HepG2 (cell line): ENCODE measurements around the gene ADGRL1. TPM values are rescaled to one million over a fixed set of nuclear protein-coding genes. Genes with fewer than 3 reads are reported as not detected.

Source experiments
- ATAC-seq: fragments of 200-7000 bp; cut with Tn5 transposase; 3 replicates; pipeline ENCODE4 v1.9.1; 2020; ENCODE audit warnings: mild to moderate bottlenecking, moderate library complexity
- BruUV-seq: library from RNA; stranded (reverse); fragments of 400-500 nt; replicated peaks from 2 replicates; lab custom pipeline; 2021; lab: Mats Ljungman, UMichigan
- CTCF ChIA-PET: fragments of 300-600 bp; formaldehyde crosslinking; extraction: SDS; loops from one replicate; lab custom pipeline; 2021; ENCODE audit warnings: low total read pairs, inconsistent platforms, low intra/inter-chr PET ratio; lab: Yijun Ruan, JAX
- POLR2A ChIA-PET: fragments of 350-600 bp; sonication (Branson Sonifier 250); formaldehyde crosslinking; loops from one replicate; lab custom pipeline; 2020; ENCODE audit warnings: antibody characterized with exemption, inconsistent platforms; lab: Yijun Ruan, JAX
- DNase-seq: peaks from one replicate; pipeline ENCODE4 v3.0.0-alpha.2; 2015; ENCODE audit warnings: low spot score
- FAIRE-seq: peaks from 3 replicates; lab custom pipeline; 2011; peaks lifted over from hg19 to GRCh38; lab: Jason Lieb, UNC
- H2AFZ ChIP-seq: one replicate; pipeline ENCODE4 v1.6.1; 2011; ENCODE audit warnings: low read length, inconsistent platforms
- H3K27ac ChIP-seq: fragments of 300-600 bp; 3 replicates; pipeline ENCODE4 v1.8.0; 2011; ENCODE audit warnings: mixed run types, mild to moderate bottlenecking, mixed read lengths, low read length, inconsistent platforms; ENCODE audit not compliant: insufficient read depth; ENCODE audit errors: extremely low read length
- H3K27me3 ChIP-seq, 2 experiments: fragments of 200-600 bp in 1 of 2; 2 replicates in 1 of 2; 3 replicates in 1 of 2; pipeline versions ENCODE4 v1.6.0 to v1.8.0; 2011; ENCODE audit warnings: low read length in 2 of 2, mild to moderate bottlenecking in 2 of 2, moderate library complexity in 2 of 2, inconsistent platforms in 1 of 2; ENCODE audit not compliant: insufficient read depth in 2 of 2, control insufficient read depth in 1 of 2
- H3K36me3 ChIP-seq, 2 experiments: fragments of 200-600 bp in 1 of 2; replicated peaks in 1 of 2; 2 replicates in 1 of 2; 3 replicates in 1 of 2; pipeline versions ENCODE4 v1.5.1 to v1.8.0; 2011; ENCODE audit warnings: low read length in 2 of 2, inconsistent platforms in 1 of 2; ENCODE audit not compliant: insufficient read depth in 2 of 2, control insufficient read depth in 1 of 2
- H3K4me1 ChIP-seq: 2 replicates; pipeline ENCODE4 v1.5.1; 2012; ENCODE audit warnings: low read length, inconsistent platforms; ENCODE audit not compliant: insufficient read depth
- H3K4me2 ChIP-seq: 2 replicates; pipeline ENCODE4 v1.6.0; 2011; ENCODE audit warnings: low read depth, low read length, inconsistent platforms
- H3K4me3 ChIP-seq, 3 experiments: fragments of 200-600 bp in 1 of 3; sonication (generic), shearing (Covaris generic) in 1 of 3; replicated peaks in 1 of 3; 2 replicates each; pipeline ENCODE4 v1.5.1; 2011 to 2016; ENCODE audit warnings: low read length in 3 of 3, inconsistent platforms in 2 of 3, low read depth in 2 of 3, mild to moderate bottlenecking in 2 of 3, control low read depth in 1 of 3, mixed read lengths in 1 of 3; ENCODE audit not compliant: insufficient read depth in 1 of 3
- H3K79me2 ChIP-seq: one replicate; pipeline ENCODE4 v1.6.1; 2011; ENCODE audit warnings: low read length, inconsistent platforms; ENCODE audit not compliant: insufficient read depth
- H3K9ac ChIP-seq: 2 replicates; pipeline ENCODE4 v1.6.0; 2011; ENCODE audit warnings: mild to moderate bottlenecking, low read depth, low read length, inconsistent platforms; ENCODE audit not compliant: insufficient read depth
- H3K9me3 ChIP-seq: 2 replicates; pipeline ENCODE4 v1.5.1; 2012; ENCODE audit warnings: mild to moderate bottlenecking, low read length
- H4K20me1 ChIP-seq: 2 replicates; pipeline ENCODE4 v1.6.0; 2011; ENCODE audit warnings: inconsistent platforms, mild to moderate bottlenecking, low read length, moderate library complexity; ENCODE audit not compliant: insufficient read depth
- BHLHE40 ChIP-seq: IDR thresholded peaks from 2 replicates; pipeline ENCODE4 v1.6.1; 2011; ENCODE audit warnings: low read length, improper control_type of control experiment
- CHCHD3 ChIP-seq: sonication (generic); formaldehyde crosslinking; IDR thresholded peaks from 2 replicates; pipeline ENCODE4 v1.8.0; 2022; ENCODE audit warnings: mild to moderate bottlenecking, missing genetic modification reagents, moderate library complexity
- FUBP1 ChIP-seq: sonication (generic); formaldehyde crosslinking; IDR thresholded peaks from 2 replicates; pipeline ENCODE4 v1.5.1; 2020; ENCODE audit warnings: missing genetic modification reagents, mild to moderate bottlenecking, borderline replicate concordance
- KDM4B ChIP-seq: sonication (generic); formaldehyde crosslinking; IDR thresholded peaks from 2 replicates; pipeline ENCODE4 v1.4.0; 2020; ENCODE audit warnings: missing genetic modification reagents
- KLF6 ChIP-seq: IDR thresholded peaks from 2 replicates; pipeline ENCODE4 v1.8.0; 2016; ENCODE audit warnings: missing biosample characterization, missing genetic modification reagents
- KMT2A ChIP-seq: sonication (generic); formaldehyde crosslinking; IDR thresholded peaks from 2 replicates; pipeline ENCODE4 v1.4.0; 2020; ENCODE audit warnings: missing genetic modification reagents
- MATR3 ChIP-seq: sonication (generic); formaldehyde crosslinking; IDR thresholded peaks from 2 replicates; pipeline ENCODE4 v1.4.0; 2020; ENCODE audit warnings: missing genetic modification reagents
- MLLT10 ChIP-seq: sonication (generic); formaldehyde crosslinking; IDR thresholded peaks from 2 replicates; pipeline ENCODE4 v1.4.0; 2020; ENCODE audit warnings: missing genetic modification reagents
- NFYB ChIP-seq: sonication (generic); formaldehyde crosslinking; IDR thresholded peaks from 2 replicates; pipeline ENCODE4 v1.4.0; 2020; ENCODE audit warnings: missing genetic modification reagents
- NONO ChIP-seq, 2 experiments: fragments of 450-650 bp in 1 of 2; sonication (generic) in 1 of 2; formaldehyde crosslinking in 1 of 2; IDR thresholded peaks in 1 of 2; conservative IDR thresholded peaks in 1 of 2; 2 replicates each; pipeline versions ENCODE4 v1.6.1 to v1.8.0; 2017 to 2022; ENCODE audit warnings: mild to moderate bottlenecking in 1 of 2, missing genetic modification reagents in 1 of 2, moderate library complexity in 1 of 2
- SMAD3 ChIP-seq: sonication (generic); formaldehyde crosslinking; IDR thresholded peaks from 2 replicates; pipeline ENCODE4 v1.4.0; 2020; ENCODE audit warnings: missing genetic modification reagents
- ZBTB10 ChIP-seq: sonication (generic); formaldehyde crosslinking; IDR thresholded peaks from 2 replicates; pipeline ENCODE4 v1.4.0; 2020; ENCODE audit warnings: missing genetic modification reagents, borderline replicate concordance
- ZNF234 ChIP-seq: sonication (generic); formaldehyde crosslinking; conservative IDR thresholded peaks from 2 replicates; pipeline ENCODE4 v1.5.1; 2020; ENCODE audit warnings: mild to moderate bottlenecking, missing genetic modification reagents
- ZNF543 ChIP-seq: sonication (generic); formaldehyde crosslinking; IDR thresholded peaks from 2 replicates; pipeline ENCODE4 v1.4.0; 2020; ENCODE audit warnings: mild to moderate bottlenecking, missing genetic modification reagents
- ZNF761 ChIP-seq: sonication (generic); formaldehyde crosslinking; conservative IDR thresholded peaks from 2 replicates; pipeline ENCODE4 v1.4.0; 2020; ENCODE audit warnings: mild to moderate bottlenecking, missing genetic modification reagents
- WGBS: methylation state at CpG from one replicate; pipeline ENCODE4 v1.1.6; 2017; ENCODE audit warnings: low lambda C conversion rate; 5-methylcytosine and 5-hydroxymethylcytosine counted together
- in situ Hi-C: cut with HindIII; loops from 2 replicates; pipeline ENCODE4 v1.10.0; 2017; ENCODE audit warnings: low pct_unique_long_range_greater_than_20kb; ENCODE audit not compliant: extremely low pct_ligation_motif_present
- intact Hi-C: fragments of 100-400 bp; cut with micrococcal nuclease; formaldehyde crosslinking; loops from one replicate; pipeline ENCODE4 v1.10.0; 2022; ENCODE audit not compliant: unreplicated experiment
- polyA plus RNA-seq, 8 experiments: library from polyadenylated mRNA; depleted of rRNA in 3 of 8; stranded (reverse) in 7 of 8; unstranded in 1 of 8; fragments of >200 nt; fragmentation: Illumina TruSeq in 4 of 8; extraction: Trizol in 4 of 8; gene quantifications; 2 replicates each; pipeline versions ENCODE4 v1.2.1 to v1.2.3, GENCODE V29; 2011 to 2016; ENCODE audit warnings: low read depth in 4 of 8, missing spikeins in 1 of 8, mixed read lengths in 1 of 8; ENCODE audit not compliant: insufficient read depth in 1 of 8
- total RNA-seq, 5 experiments: library from RNA; depleted of rRNA; stranded (reverse); fragments of >200 nt; fragmentation: Illumina TruSeq; extraction: Trizol; gene quantifications; 2 replicates each; pipeline ENCODE4 v1.2.3, GENCODE V29; 2016; ENCODE audit warnings: low read depth in 1 of 5

Gene ADGRL1
- total and polyA plus RNA-seq, 2 of the 13 experiments (the other 11 are each of a cell fraction or from before 2014, with no cell fraction given), result 0.49 to 1.7 TPM

GRCh38 chr19:14136509-14137281, 69.3 kb downstream of the ADGRL1 start, which contains the start of gene ASF1B (continued):
- TF ChIP-seq MATR3 (no peak), ZNF234 (CRISPR knock-in tag) (0 out of 2 replicates have a peak, but pooled peaks have one; percentile 53), NFYB (peak; percentile 97), ZNF761 (CRISPR knock-in tag) (0 out of 2 replicates have a peak, but pooled peaks have one; percentile 26), FUBP1 (no peak), KLF6 (peak; percentile 28; the same call in 1 of the 2 replicates), CHCHD3 (0 out of 2 replicates have a peak, but pooled peaks have one; percentile 23), MLLT10 (CRISPR knock-in tag) (no peak), NONO (IDR thresholded peaks at IDR 0.05) (no peak), NONO (CRISPR knock-in tag; conservative IDR thresholded peaks at IDR 0.05) (peak; percentile 68), SMAD3 (peak; percentile 21; the same call in 1 of the 2 replicates)

- intact Hi-C loops, result loop anchor here (2.0 to 5.0 kb wide), 2 partner anchors 55 to 1834 kb away; no protein-coding TSS in a partner anchor
- TF ChIP-seq ZNF543 (CRISPR knock-in tag), result no peak
- TF ChIP-seq KDM4B (CRISPR knock-in tag), result no peak
- no peak; the same call in 1 of the 2 replicates for TF ChIP-seq KMT2A
- no peak for TF ChIP-seq BHLHE40
- TF ChIP-seq ZBTB10 (CRISPR knock-in tag), result no peak
These were observed 69.9 kb downstream of the ADGRL1 start for GRCh38 chr19:14135985-14136508.

More at GRCh38 chr19:14135985-14136508, 69.9 kb downstream of the ADGRL1 start:
- no peaks in the 10 kb centered on the region for H4K20me1 ChIP-seq
- DNase-seq (no peak), ATAC-seq (no peak), FAIRE-seq (no peak)
- H2AFZ ChIP-seq, result no peak overlapping the region
- ChIA-PET CTCF (interaction anchor here (1.8 kb wide), 1 partner anchor 18 kb away, joined by 6 read pairs; the partner anchor contains the start of gene PRKACA), POLR2A (interaction anchor here (0.6 to 1.9 kb wide), 27 partner anchors 9 to 404 kb away, joined by 3 to 21 read pairs (median 4); partner anchors contain the start of genes DNAJB1 and PRKACA)
- H3K4me3 ChIP-seq, result peak overlapping the region; percentile 68 to 90 (median 72)
- no peaks in the 10 kb centered on the region for H3K36me3 ChIP-seq
- H3K27ac ChIP-seq, result peak overlapping the region; percentile 72
- WGBS, result 5% methylated on average over 21 of the region's 38 CpGs
- peak overlapping the region; percentile 80 for H3K9ac ChIP-seq
- no peaks in the 10 kb centered on the region for H3K9me3 ChIP-seq
- peak overlapping the region; percentile 87 for H3K4me2 ChIP-seq
- H3K27me3 ChIP-seq, result no peaks in the 10 kb centered on the region
- in situ Hi-C loops, result no loop called here
- peaks cover 12% of the 10 kb centered on the region for H3K79me2 ChIP-seq
- no TSS peak for BruUV-seq
- peaks cover 43% of the 10 kb centered on the region for H3K4me1 ChIP-seq
